GM12878 (cell line): Measurements from ENCODE around the gene AFTPH. TPM values are rescaled to one million over a fixed set of nuclear protein-coding genes. Genes with fewer than 3 reads are reported as not detected.

ENCODE experiments used
- ATAC-seq: fragments of 200-7000 bp; cut with Tn5 transposase; 3 replicates; pipeline ENCODE4 v1.9.1; 2020; ENCODE audit warnings: mild to moderate bottlenecking, moderate library complexity
- BruUV-seq: library from RNA; stranded (reverse); fragments of 400-500 nt; replicated peaks from 2 replicates; lab custom pipeline; 2021; lab: Mats Ljungman, UMichigan
- CTCF ChIA-PET: fragments of 300-600 bp; sonication (Branson Sonifier 250); formaldehyde crosslinking; extraction: SDS; loops from one replicate; lab custom pipeline; 2021; ENCODE audit warnings: inconsistent platforms; lab: Yijun Ruan, JAX
- POLR2A ChIA-PET: fragments of 350-600 bp; formaldehyde crosslinking; extraction: SDS; loops from one replicate; lab custom pipeline; 2021; ENCODE audit warnings: inconsistent platforms; lab: Charles Lee
- RAD21 ChIA-PET: fragments of 300-600 bp; sonication (Branson Sonifier 250); formaldehyde crosslinking; loops from one replicate; lab custom pipeline; 2023; ENCODE audit warnings: antibody characterized with exemption; ENCODE audit not compliant: unreplicated experiment; lab: Charles Lee
- SMC1A ChIA-PET: fragments of 300-600 bp; sonication (Branson Sonifier 250); formaldehyde crosslinking; loops from one replicate; lab custom pipeline; 2023; ENCODE audit not compliant: unreplicated experiment, uncharacterized antibody; lab: Charles Lee
- DNase-seq: peaks from one replicate; pipeline ENCODE4 v3.0.0-alpha.2; 2011; ENCODE audit warnings: low read depth, low spot score
- FAIRE-seq: peaks from 3 replicates; lab custom pipeline; 2011; peaks lifted over from hg19 to GRCh38; lab: Jason Lieb, UNC
- H2AFZ ChIP-seq: 2 replicates; pipeline ENCODE4 v1.6.0; 2011; ENCODE audit warnings: low read depth, low read length, control low read depth; ENCODE audit not compliant: control insufficient read depth
- H3K27ac ChIP-seq: 2 replicates; pipeline ENCODE4 v1.5.1; 2011; ENCODE audit warnings: control low read depth; ENCODE audit not compliant: control insufficient read depth, insufficient read depth
- H3K27me3 ChIP-seq, 2 experiments: replicated peaks in 1 of 2; 2 replicates each; pipeline versions ENCODE4 v1.6.0 to v1.6.1; 2011; ENCODE audit warnings: low read length in 1 of 2; ENCODE audit not compliant: control insufficient read depth in 2 of 2, insufficient read depth in 2 of 2
- H3K36me3 ChIP-seq, 2 experiments: 2 replicates each; pipeline ENCODE4 v1.5.1; 2011; ENCODE audit warnings: low read length in 1 of 2; ENCODE audit not compliant: control insufficient read depth in 2 of 2, insufficient read depth in 2 of 2
- H3K4me1 ChIP-seq: 2 replicates; pipeline ENCODE4 v1.6.1; 2011; ENCODE audit warnings: mild to moderate bottlenecking, low read length, moderate library complexity, mixed read lengths; ENCODE audit not compliant: control insufficient read depth, insufficient read depth
- H3K4me2 ChIP-seq: 2 replicates; pipeline ENCODE4 v1.6.0; 2011; ENCODE audit warnings: control low read depth; ENCODE audit not compliant: control insufficient read depth, insufficient read depth
- H3K4me3 ChIP-seq: fragments of 200-600 bp; sonication (generic); 2 replicates; pipeline ENCODE4 v1.5.1; 2016
- H3K79me2 ChIP-seq: 2 replicates; pipeline ENCODE4 v1.6.0; 2011; ENCODE audit warnings: low read length; ENCODE audit not compliant: control insufficient read depth, insufficient read depth
- H3K9ac ChIP-seq: 2 replicates; pipeline ENCODE4 v1.8.0; 2011; ENCODE audit warnings: low read length, control low read depth, mixed read lengths; ENCODE audit not compliant: control insufficient read depth, insufficient read depth
- H3K9me3 ChIP-seq: replicated peaks from 3 replicates; pipeline ENCODE4 v1.5.1; 2011; ENCODE audit warnings: mild to moderate bottlenecking, low read length; ENCODE audit not compliant: control insufficient read depth, insufficient read depth
- H4K20me1 ChIP-seq: 2 replicates; pipeline ENCODE4 v1.6.0; 2011; ENCODE audit not compliant: control insufficient read depth, insufficient read depth
- BHLHE40 ChIP-seq, 2 experiments: fragments of 450-650 bp in 1 of 2; IDR thresholded peaks; 2 replicates each; pipeline ENCODE4 v1.6.1; 2011 to 2017; ENCODE audit warnings: low read depth in 2 of 2, borderline replicate concordance in 1 of 2, improper control_type of control experiment in 1 of 2, low read length in 1 of 2, mild to moderate bottlenecking in 1 of 2
- MEF2A ChIP-seq: IDR thresholded peaks from 2 replicates; pipeline ENCODE4 v1.6.1; 2011; ENCODE audit warnings: low read depth, mild to moderate bottlenecking, low read length, moderate library complexity; ENCODE audit not compliant: insufficient read depth
- PBX3 ChIP-seq: IDR thresholded peaks from 2 replicates; pipeline ENCODE4 v1.6.1; 2011; ENCODE audit warnings: mild to moderate bottlenecking, low read depth, low read length, moderate library complexity; ENCODE audit not compliant: insufficient replicate concordance
- RB1 ChIP-seq: fragments of 450-650 bp; formaldehyde crosslinking; IDR thresholded peaks from 2 replicates; pipeline ENCODE4 v1.6.1; 2017; ENCODE audit warnings: mild to moderate bottlenecking, borderline replicate concordance
- SMAD5 ChIP-seq: IDR thresholded peaks from 2 replicates; pipeline ENCODE4 v1.6.1; 2016; ENCODE audit warnings: antibody characterized with exemption, low read depth
- ZNF687 ChIP-seq: fragments of 450-650 bp; IDR thresholded peaks from 2 replicates; pipeline ENCODE4 v1.6.1; 2017; ENCODE audit warnings: mild to moderate bottlenecking, moderate library complexity
- WGBS: methylation state at CpG from one replicate; pipeline ENCODE4 v1.1.6; 2016; ENCODE audit warnings: low lambda C conversion rate; ENCODE audit not compliant: insufficient replicate concordance, insufficient coverage; ENCODE audit errors: missing lambda C conversion rate; 5-methylcytosine and 5-hydroxymethylcytosine counted together
- in situ Hi-C: fragments of 300-500 bp; cut with MboI; formaldehyde crosslinking; loops from 9 replicates; pipeline ENCODE4 v1.14.3; 2018; ENCODE audit warnings: mixed read lengths
- intact Hi-C: fragments of 100-400 bp; cut with micrococcal nuclease; formaldehyde crosslinking; loops from one replicate; pipeline ENCODE4 v1.14.2; 2022; ENCODE audit not compliant: unreplicated experiment
- polyA plus RNA-seq, 11 experiments: library from polyadenylated mRNA; depleted of rRNA in 4 of 11; unstranded in 6 of 11; stranded (reverse) in 5 of 11; fragments of >200 nt; fragmentation: Nextera tagmentation in 4 of 11; fragmentation: Illumina TruSeq in 1 of 11; extraction: Ambion mirVana in 4 of 11; extraction: Trizol in 1 of 11; gene quantifications; 1 replicate in 1 of 11; 2 replicates in 10 of 11; pipeline versions ENCODE4 v1.2.1 to v1.2.3, GENCODE V29; 2011 to 2016; ENCODE audit warnings: inconsistent platforms in 2 of 11, missing spikeins in 2 of 11, low read depth in 1 of 11
- total RNA-seq, 4 experiments: library from RNA; depleted of rRNA in 3 of 4; stranded (reverse); fragments of >200 nt in 3 of 4; fragmentation: Illumina TruSeq in 1 of 4; extraction: Trizol in 1 of 4; gene quantifications; 2 replicates each; pipeline versions ENCODE4 v1.2.1 to v1.2.3, GENCODE V29; 2013 to 2021

AFTPH gene
- total and polyA plus RNA-seq, 10 of the 15 experiments (the other 5 are each of a cell fraction or from before 2014, with no cell fraction given) = 25.6 to 77.3 (median 39.5) TPM

- WGBS = 64% methylated on average over 13 of the region's 13 CpGs
- no peak for ATAC-seq
- in situ Hi-C loops = no loop called here
- BruUV-seq = no TSS peak
- no peak overlapping the region for H3K9ac ChIP-seq
- SMC1A ChIA-PET = interaction anchor here (1.1 kb wide), 1 partner anchor 27 kb away, joined by 3 read pairs; no protein-coding TSS in a partner anchor
- no peaks in the 10 kb centered on the region for H3K9me3 ChIP-seq
- no peaks in the 10 kb centered on the region for H3K27me3 ChIP-seq
- TF ChIP-seq BHLHE40 (IDR thresholded peaks at IDR 0.05; ENCODE audit: borderline replicate concordance in 1 of 2, low read depth in 2 of 2, low read length in 1 of 2) = no peak
- no peak overlapping the region for H2AFZ ChIP-seq
- H3K27ac ChIP-seq = no peak overlapping the region
- H3K36me3 ChIP-seq = no peaks in the 10 kb centered on the region
- H3K4me1 ChIP-seq = peaks cover 8% of the 10 kb centered on the region
- no peak for FAIRE-seq
- H4K20me1 ChIP-seq = no peaks in the 10 kb centered on the region
- no peaks in the 10 kb centered on the region for H3K79me2 ChIP-seq
- no peak overlapping the region for H3K4me3 ChIP-seq
- H3K4me2 ChIP-seq = no peak overlapping the region
- intact Hi-C loops = no loop called here
- CTCF ChIA-PET = no interaction called here
- RAD21 ChIA-PET = no interaction called here
- no peak for DNase-seq
- POLR2A ChIA-PET = interaction anchor here (0.5 to 0.7 kb wide), 2 partner anchors 52 to 754 kb away, joined by 3 read pairs; no protein-coding TSS in a partner anchor
These were observed 99.2 kb downstream of the AFTPH start for GRCh38 chr2:64623242-64623850.

GRCh38 chr2:64624108-64624610 is 100.0 kb downstream of the AFTPH start:
- ATAC-seq = no peak
- DNase-seq = no peak
- no peaks in the 10 kb centered on the region for H3K9me3 ChIP-seq
- ChIA-PET POLR2A (interaction anchor here (0.7 to 1.5 kb wide), 2 partner anchors 8 to 53 kb away, joined by 3 read pairs; no protein-coding TSS in a partner anchor), RAD21 (interaction anchor here (0.8 to 1.1 kb wide), 2 partner anchors 9 to 13 kb away, joined by 3 read pairs; no protein-coding TSS in a partner anchor), SMC1A (interaction anchor here (1.1 to 1.6 kb wide), 3 partner anchors 11 to 32 kb away, joined by 3 read pairs; no protein-coding TSS in a partner anchor), CTCF (interaction anchor here (1.7 to 5.4 kb wide), 3 partner anchors 8 to 196 kb away, joined by 3 to 18 read pairs (median 13); partner anchors contain the start of gene AFTPH)
- no peaks in the 10 kb centered on the region for H3K27me3 ChIP-seq
- no peak overlapping the region for H3K4me2 ChIP-seq
- 91% methylated on average over 6 of the region's 6 CpGs for WGBS
- H3K9ac ChIP-seq = no peak overlapping the region
- no peaks in the 10 kb centered on the region for H3K79me2 ChIP-seq
- BruUV-seq = no TSS peak
- intact Hi-C loops (no loop called here), in situ Hi-C loops (no loop called here)
- H3K4me3 ChIP-seq = no peak overlapping the region
- no peak overlapping the region for H2AFZ ChIP-seq
- H4K20me1 ChIP-seq = no peaks in the 10 kb centered on the region
- no peak for FAIRE-seq
- peaks cover 8% of the 10 kb centered on the region for H3K4me1 ChIP-seq
- H3K27ac ChIP-seq = no peak overlapping the region
- no peaks in the 10 kb centered on the region for H3K36me3 ChIP-seq
- no peak for TF ChIP-seq RB1
- TF ChIP-seq ZNF687 = no peak
- no peak for TF ChIP-seq PBX3
- no peak for TF ChIP-seq SMAD5
- no peak for TF ChIP-seq MEF2A
